Cardiac fibroblast (primary cell): ENCODE measurements around the gene ZNF771.
A peak's percentile ranks its signal among the peaks of the same experiment; 100 is the strongest.

ENCODE experiments used
- DNase-seq, 2 donors: peaks; one replicate each; pipeline versions ENCODE4 v3.0.0 to v3.0.0-alpha.2; 2010; ENCODE audit warnings: low read depth in 2 of 2
- H3K4me3 ChIP-seq, 2 donors: replicated peaks in 1 of 2; 1 replicate in 1 of 2; 2 replicates in 1 of 2; pipeline ENCODE4 v1.5.1; 2011; ENCODE audit warnings: low read depth in 2 of 2, low read length in 2 of 2, mild to moderate bottlenecking in 2 of 2, moderate library complexity in 1 of 2
- TF ChIP-seq, protein P1 (sequence below): IDR thresholded peaks from one replicate; pipeline ENCODE4 v1.5.1; 2011; ENCODE audit warnings: low read depth, mild to moderate bottlenecking, low read length, inconsistent platforms

ZNF771 gene

DNA sequence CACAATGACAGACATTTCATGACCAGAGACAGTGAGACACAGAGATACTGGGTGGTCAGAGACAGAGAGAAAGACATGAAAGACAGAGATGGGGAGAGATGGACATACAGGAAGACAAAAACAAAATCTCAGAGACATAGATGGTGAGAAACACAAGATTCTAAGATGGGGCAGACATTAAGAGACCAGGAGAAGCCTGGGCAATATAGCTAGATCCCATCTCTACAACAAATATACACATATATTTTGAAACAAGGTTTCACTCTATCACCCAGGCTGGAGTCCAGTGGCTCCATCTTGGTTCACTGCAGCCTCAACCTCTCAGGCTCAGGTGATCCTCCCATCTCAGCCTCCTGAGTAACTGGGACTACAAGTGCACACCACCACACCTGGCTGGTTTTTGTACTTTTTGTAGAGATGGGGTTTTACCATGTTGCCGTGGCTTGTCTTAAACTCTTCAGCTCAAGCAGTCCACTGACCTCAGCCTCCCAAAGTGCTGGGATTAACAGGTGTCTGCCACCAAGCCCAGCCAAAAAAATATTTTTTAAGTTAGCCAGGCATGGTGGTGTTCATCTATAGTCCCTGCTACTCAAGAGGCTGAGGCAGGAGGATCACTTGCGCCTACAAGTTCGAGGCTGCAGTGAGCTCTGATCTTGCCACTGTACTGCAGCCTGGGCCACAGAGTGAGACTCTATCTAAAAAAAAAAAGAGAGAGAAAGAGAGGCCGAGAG lies 27.2 kb upstream of the ZNF771 start:
- TF ChIP-seq, protein P1, sequence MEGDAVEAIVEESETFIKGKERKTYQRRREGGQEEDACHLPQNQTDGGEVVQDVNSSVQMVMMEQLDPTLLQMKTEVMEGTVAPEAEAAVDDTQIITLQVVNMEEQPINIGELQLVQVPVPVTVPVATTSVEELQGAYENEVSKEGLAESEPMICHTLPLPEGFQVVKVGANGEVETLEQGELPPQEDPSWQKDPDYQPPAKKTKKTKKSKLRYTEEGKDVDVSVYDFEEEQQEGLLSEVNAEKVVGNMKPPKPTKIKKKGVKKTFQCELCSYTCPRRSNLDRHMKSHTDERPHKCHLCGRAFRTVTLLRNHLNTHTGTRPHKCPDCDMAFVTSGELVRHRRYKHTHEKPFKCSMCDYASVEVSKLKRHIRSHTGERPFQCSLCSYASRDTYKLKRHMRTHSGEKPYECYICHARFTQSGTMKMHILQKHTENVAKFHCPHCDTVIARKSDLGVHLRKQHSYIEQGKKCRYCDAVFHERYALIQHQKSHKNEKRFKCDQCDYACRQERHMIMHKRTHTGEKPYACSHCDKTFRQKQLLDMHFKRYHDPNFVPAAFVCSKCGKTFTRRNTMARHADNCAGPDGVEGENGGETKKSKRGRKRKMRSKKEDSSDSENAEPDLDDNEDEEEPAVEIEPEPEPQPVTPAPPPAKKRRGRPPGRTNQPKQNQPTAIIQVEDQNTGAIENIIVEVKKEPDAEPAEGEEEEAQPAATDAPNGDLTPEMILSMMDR: no peak
- DNase-seq: no peak
- no peak overlapping the region for H3K4me3 ChIP-seq

DNA sequence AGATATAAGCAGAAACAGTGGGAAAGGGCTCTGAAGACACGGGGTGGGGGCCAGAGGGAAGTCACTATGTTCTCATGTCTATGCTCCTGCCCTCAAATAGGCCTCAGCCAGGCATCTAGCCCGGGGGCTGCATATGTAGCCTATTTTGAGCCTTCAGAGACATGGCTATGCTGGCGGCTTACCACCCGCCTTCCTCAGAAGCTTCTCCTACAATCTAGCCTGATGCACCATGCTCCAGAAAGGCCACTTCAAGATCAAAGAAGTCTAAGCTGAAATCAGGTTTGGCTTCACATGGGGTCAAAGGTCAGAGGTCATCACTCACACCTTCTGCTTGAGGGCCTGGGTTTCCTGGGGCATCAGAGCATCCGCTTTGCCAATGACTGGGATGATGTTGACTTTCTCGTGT lies 26.6 kb upstream of the ZNF771 start:
- no peak for DNase-seq
- H3K4me3 ChIP-seq: no peak overlapping the region
- TF ChIP-seq, protein P1: no peak

DNA sequence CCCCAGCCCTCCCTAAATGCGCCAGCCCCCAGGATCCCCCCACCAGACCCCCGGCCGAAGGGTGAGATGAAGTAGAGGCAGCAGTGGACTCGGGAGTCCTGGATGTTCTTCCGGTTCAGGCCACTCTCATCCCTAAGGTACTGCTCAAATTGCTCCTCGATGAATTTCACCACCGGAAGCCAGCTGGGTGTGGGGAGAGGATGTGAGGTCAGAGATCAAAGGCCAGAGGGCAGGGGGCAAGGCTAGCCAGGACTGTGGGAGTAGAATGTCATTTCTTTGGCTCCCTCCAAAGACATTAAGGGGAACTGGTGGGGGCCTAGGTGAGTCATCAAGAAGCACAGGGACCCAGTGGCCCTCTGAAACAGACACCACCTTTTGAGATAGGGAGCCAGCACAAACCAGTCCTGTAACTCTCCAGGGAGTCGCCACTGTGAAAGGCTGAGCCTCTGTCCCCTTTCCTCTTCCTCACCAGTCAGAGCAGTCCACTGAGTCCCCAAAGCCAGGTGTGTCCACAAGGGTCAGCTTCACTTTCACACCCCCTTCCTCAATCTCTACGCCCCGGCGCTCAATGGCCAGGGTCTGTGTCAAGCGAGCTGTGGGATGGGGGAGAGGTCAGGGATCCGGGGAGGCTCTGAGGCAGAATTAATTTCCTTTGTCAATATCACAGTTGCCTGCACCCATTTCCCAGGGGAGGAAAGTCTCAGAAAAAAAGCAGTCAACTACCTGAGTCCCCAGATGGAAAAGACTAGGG lies 25.9 kb upstream of the ZNF771 start:
- H3K4me3 ChIP-seq: no peak overlapping the region
- TF ChIP-seq, protein P1: no peak
- no peak for DNase-seq

DNA sequence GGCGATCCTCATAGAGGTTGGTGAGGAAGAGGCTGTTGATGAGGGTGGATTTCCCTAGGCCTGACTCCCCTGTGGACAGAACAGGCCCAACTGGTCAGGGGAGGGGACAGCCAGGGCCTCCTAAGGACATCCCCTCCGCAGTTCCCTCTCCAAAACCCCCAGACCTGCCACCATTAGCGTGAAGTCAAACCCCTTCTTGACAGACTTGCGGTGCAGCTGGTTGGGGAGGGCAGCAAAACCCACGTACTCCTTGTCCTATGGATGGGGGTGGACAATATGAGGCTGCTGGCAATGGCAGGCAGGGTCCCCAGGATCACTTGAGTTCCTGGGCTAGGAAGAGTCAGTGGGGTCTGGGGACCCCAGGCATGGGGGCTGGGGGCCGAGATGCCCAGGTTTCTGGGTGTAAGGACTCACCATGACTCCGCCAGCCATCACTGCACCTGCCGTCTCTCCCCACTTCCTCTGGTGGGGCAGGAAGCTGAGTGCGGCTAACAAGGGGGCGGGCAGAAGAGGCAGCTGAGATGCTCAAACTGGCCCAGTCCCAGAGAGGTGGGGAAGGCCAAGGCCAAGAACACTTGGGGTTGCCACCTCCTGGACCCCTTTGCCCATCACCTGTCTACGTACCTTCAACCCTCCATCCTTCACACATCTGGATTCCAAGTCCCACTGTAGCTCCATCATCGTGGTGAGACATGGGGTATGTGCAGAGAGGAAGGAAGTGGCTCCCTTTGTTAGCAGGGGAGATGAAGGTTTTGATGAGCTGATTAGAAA lies 25.1 kb upstream of the ZNF771 start, which contains the start of gene SEPTIN1:
SEPTIN1 (minus strand) TSS at position 451 of the 771 bp plus-strand sequence; CDS start at position 432, 19 bp downstream.
- no peak within 1 kb of the TSS for H3K4me3 ChIP-seq
- DNase-seq: no peak
- TF ChIP-seq, protein P1: no peak

DNA sequence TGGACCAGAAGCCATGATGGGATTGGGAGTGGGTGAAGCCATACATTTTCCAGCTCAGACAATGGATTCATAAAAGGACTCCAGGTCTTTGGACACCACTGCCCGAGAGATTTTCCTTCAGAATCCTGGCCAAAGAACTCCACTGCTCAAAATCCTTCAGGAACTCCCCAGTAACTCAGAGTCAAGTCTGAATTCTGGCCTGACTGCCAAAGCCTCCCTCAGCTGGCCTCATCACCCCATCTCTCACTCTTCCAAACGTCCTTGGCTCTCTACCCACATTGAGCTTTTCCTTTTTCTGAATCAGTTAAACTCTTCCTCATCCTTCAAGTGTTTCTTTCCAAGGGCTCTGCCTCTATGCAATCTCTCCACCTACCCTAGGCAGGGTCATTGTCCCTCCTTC lies 23.9 kb upstream of the ZNF771 start:
- TF ChIP-seq, protein P1: no peak
- no peak for DNase-seq
- H3K4me3 ChIP-seq: no peak overlapping the region

DNA sequence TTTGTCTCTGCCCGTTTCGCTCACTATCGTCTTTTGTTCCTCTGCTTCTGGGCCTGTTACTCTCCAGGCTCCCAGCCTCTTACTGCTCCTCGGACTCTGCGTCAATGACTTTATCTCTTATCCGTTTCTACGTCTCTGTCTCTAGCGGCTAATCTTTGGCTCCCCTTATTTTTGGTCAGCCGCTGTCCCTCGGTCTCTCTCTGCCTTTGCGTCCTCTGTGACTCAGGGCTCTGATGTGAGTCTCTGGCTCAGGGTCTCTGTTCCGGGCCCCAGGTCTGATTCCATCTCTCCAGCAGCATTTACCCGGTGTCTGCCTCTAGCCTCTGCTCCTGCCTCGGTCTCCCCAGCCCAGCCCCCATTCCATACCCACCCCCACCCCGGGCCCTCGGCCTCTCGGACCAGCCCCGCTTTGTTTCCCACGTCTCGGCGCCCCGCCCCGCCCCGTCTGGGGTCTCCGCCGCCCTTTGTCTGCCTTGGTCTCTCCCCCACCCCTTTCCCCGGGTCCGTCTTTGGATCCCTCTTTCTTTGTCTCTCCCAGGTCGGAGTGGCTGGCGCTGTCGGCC lies 12.7 kb upstream of the ZNF771 start:
- TF ChIP-seq, protein P1: no peak
- peak; percentile 25 to 67 for DNase-seq
- peak overlapping the region; percentile 59 to 80 for H3K4me3 ChIP-seq
